GM18861 (cell line): ENCODE data around the gene AGBL1.

Source experiments
- ATAC-seq: cut with Tn5 transposase; IDR thresholded peaks from one replicate; pipeline ENCODE4 v1.9.1; 2021; ENCODE audit not compliant: unreplicated experiment

The AGBL1 gene

DNA sequence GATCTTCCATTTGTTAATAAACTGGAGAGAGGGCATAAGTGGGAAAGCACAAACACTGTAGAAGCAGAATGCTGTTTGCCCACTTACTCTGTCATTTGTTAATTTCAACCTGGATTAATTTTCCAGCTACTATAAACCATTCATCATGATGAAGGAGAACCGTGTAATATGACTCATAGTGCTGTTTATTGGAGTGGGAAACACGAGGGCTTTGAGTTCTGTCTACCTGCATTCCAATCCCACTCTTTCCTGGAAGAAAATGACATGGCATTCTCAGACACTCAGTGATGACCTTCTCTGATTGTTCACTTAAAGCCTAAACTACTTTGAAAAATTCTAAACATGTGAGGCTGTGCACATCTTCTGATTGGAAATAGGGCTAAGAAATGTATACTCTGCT lies 826.7 kb downstream of the AGBL1 start:
- ATAC-seq = no peak

DNA sequence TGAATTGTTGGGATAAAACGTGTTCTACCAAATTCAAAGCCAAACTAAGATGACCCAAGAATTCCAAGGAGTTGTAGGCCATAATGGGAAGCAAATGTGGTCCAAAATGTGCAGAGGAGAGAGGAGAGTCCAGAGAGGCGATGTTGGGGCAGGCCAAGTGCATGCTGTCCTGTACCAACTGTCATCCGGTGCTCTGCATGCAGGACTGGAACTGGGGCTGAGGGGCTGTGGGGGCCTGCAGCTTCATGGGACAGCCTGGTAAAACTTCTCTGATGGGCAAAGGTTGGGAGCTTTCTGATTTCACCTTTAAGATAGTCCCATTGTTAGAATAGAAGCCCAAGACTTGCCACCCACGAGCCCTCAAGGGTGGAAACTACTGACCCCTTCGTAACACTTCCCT lies 831.4 kb downstream of the AGBL1 start:
- ATAC-seq = no peak

DNA sequence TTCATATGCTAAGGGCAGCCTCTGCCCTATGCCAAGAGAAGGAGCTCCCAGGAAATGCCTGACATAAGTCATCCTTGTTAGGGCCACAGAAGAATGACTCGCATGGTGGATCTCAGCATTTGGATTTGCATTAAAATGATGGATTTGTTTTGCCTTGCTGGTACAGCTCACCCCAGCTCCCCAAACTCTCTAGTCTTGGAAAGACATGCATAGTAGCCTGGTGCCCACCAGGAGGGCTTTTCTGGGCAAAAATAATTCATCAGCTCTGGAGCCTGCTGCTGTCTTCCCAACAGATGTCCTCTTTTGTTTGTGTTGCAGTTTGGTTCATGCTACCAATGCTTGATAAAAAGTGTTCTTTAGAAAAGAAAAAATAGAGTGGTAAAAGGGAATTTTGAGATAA lies 833.0 kb downstream of the AGBL1 start:
- ATAC-seq = no peak

DNA sequence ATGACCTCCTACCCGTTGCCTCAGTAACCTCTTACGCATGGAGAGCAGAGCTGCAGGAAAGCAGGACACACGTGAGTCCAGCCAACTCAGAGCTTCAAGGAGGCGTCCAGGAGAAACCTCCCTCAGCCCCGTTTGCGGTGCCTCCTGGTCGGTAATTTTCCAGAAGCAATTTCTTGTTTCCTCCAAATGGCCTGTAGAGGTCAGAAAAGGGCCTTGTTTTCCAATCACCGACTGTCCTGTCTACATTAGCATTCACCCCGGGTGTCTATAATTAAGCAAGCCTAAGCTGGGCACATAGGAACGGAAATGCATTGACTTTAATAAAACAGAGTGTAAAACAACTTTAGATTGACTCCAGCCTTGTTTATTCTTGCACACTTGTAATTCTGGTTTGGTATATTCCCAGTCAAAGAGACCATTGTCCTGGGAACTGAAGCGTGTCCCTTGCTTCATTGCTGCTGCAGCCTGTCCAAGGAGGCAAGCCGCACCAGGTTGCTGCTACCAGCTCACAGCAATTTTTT lies 836.2 kb downstream of the AGBL1 start:
- no peak for ATAC-seq

DNA sequence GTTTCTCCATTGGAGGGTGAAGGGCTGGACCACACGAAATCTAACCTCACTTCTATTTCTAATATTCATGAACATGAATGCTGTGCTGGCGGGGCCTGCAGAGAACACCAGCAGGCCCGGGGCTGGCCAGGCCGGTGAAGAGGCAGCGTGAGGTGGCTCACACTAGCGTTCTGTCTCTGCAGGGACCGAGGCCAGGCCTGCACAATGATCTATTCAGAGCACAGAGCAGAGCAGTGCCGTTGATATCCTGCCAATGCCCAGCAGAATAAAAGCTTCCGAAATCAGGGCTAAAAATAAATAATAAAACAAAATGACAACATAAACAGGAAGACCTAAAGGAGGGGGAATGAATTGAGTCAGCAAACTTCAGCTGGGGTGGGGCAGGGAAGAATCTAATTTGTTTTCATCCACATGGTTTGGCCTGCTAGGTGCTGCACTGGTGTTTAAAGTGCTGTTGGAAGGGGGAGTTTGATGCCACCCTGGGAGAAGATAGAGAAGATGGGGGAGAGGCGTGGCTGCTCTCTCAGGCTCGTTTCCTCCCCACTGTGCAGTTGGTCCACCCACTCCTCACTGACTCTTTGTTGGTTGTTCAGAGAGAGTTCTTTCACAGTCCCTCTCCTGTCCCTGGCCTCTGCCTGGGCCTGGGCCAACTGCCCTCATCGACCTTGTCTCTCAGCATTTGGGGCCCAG lies 837.1 kb downstream of the AGBL1 start:
- ATAC-seq = no peak

DNA sequence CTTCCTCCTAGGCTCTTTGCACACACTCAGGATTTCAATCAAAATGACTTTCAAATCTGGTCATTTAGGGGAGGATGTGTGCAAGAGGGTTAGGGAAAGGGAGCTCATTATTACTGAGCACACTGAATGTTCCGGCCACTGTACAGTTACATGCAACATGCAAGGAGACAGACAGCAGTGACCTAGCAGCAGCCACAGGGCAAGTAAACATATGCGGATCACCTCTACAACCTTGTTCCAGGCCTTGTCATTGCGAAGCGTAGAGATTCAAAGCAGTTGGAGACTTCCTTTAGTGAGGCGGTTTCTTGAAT lies 837.6 kb downstream of the AGBL1 start:
- ATAC-seq = no peak

DNA sequence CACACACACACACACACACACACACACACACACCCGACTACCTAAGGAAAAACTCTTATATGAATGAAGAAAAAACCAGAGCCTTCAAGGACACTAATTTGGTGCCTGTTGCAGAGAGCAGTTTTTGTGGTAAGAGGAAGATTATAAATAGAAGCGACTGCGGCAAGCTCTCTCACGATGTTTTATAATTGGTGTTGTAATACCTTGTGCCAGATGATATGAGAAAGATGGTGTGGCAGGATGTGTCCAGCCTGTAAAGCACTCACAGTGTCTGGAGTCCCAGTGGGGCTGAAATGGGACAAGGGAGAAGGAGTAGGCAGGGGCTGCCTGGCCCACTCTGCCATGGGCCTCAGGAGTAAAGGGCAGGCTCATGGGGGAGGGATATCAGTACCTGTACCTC lies 839.9 kb downstream of the AGBL1 start:
- no peak for ATAC-seq

DNA sequence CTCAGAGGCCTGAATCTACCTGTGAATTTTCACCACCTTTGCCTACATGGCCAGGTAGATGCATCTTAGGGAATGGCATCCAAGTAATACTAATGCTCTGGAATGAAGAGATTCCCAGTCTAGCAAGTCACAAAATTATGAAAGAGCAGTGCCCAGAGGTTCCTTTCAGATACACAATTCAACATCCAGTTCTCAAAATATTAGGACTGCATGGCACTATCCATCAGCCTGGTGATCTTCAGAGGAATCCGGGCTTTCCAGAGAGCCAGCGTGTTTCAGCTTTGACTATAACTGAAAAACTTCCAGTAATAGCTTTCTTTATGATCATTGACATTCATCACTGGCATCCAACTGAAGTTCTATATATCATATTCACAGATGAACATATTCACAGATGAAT lies 849.8 kb downstream of the AGBL1 start:
- no peak for ATAC-seq

DNA sequence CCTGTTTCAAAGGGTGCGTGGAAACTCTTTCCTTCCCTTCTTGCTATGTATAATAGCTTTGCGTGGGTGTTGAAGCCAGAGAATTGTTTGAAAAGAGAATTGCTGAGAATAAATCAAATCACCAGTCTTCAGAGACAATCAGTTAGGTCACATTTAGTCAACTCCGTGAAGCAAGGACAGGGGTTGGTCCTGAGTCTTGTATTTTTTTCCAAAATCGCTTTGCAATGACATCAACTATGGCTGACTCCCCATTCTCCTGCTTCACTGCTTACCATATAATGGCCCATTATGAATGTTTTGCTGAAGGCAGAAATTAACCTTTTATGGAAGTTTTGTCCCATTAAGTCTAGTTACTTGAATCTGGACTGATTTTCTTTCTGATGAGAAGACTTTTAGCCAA lies 852.8 kb downstream of the AGBL1 start:
- ATAC-seq = no peak

DNA sequence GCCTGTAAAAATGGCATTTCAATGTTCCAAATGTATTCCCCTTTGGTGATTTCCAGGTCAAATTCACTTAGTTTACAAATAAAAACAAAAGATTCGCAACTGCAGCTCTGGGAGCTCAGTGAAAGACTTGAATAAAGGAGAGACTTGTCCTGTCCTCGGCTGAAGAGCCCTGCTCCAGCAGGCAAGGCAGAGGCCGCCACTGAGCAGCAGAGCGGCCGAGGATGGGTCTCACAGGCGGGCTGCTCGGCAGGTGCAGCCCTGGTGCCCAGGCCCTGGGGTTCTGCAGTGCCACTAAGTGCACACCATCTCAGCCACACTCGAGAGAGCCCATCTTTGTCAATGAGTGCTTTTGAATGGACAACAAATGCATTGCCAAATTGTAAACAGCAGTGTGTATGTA lies 856.2 kb downstream of the AGBL1 start:
- ATAC-seq = no peak

DNA sequence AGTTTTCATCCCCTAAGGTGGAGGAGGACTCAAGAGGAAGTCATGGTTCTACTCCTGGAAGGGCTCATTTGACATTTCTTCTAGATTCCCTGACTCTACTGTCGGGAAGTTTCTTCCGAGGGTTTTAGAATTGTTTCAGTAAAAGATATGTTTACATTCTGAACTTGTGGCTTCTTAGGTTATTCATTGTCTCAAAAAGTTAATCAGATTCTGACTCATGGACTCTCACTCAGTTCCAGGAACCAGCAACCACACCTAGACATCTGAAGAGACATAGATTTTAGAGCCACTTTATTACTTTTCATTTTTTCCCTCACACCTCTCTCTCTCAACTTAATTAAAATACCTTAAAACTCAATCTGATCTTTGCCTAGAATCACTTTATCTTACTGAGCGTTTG lies 862.6 kb downstream of the AGBL1 start:
- no peak for ATAC-seq

DNA sequence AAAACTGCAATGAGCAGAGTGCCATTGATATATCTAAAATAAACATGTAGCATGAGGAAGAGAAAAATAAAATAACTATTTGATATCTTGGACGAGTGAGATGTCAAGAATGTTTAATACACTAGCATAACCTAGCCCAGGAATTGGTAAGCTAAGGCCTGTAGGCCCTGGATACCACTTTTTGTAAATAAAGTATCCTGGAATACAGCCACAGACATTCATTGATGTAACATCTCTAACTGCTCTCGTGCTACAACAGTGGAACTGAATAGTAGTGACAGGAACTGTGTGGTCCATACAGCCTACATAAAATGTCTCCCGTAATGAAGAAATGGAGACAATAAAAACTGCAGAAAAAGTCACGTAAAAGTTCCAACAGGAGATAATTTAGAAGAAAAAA lies 869.0 kb downstream of the AGBL1 start:
- no peak for ATAC-seq

DNA sequence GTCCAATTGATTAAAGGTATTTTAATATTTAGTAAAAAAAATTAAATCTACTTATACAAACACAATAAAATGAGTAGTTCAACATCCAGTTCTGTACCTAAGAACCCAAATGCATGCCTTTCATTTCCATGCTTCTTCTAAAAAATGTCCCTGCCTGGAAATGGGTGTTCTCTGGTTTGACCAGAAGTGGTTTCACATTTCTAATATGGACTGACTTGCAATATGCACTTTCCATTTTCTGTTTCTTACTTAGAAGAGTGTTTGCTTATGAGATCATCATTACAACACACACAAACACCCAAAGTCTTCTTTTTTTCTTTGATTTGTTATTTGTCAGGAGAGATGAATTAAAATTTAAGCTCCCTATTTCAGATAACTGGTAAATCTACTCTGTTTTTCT lies 879.6 kb downstream of the AGBL1 start:
- ATAC-seq = no peak

DNA sequence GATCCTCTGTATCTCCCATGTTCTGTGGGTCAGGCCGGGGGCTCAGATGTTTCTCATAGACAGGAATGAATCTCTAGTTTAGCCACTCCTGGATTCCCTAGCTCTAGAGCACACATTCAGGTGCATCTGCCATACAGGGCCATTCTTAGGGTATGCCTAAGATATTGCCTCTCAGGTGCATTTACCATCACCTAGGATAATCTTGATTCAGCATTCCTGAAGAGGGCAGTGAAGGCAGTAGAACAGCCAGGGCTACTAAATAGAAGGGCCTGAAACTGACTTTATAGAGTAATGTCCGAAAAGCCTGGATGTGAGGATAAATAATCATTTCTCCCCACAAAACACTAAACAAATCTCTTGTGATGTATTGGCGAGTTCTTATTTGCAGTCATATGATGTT lies 882.0 kb downstream of the AGBL1 start:
- no peak for ATAC-seq

DNA sequence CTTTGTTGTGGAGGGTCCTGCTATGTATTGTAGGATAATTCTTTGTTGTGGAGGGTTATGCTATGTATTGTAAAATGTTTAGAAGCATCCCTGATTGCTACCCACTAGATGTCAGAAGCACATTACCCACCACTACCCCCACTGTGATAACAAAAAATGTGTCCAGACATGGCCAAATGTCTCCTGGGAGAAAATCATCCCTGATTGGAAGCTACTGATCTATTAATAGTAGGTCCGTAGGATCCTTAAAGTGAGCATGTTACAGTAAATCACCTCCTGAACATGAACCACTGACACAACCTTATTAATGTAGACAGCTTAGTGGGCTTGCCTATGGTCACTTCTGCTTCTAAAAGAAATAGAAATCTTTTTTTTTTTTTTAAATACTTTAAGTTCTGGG lies 884.6 kb downstream of the AGBL1 start:
- no peak for ATAC-seq

DNA sequence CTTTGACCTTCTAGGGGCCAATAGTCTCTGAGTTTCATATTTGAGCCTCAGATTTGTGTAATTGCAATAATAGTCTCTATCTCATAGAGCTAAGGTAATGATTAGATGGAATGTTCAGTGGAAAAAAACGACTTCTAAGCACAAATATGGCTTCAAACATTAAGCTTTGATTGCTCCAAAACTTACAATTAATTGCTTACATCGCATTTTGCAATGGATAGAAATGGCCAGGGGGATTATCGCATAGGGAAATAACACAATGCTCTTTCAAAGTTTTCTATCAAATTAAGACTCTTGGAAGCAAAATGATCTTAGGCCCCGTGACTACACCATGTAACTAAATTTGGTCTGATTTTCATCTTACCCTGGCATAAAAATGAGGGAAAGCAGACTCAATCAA lies 888.6 kb downstream of the AGBL1 start:
- ATAC-seq = no peak

DNA sequence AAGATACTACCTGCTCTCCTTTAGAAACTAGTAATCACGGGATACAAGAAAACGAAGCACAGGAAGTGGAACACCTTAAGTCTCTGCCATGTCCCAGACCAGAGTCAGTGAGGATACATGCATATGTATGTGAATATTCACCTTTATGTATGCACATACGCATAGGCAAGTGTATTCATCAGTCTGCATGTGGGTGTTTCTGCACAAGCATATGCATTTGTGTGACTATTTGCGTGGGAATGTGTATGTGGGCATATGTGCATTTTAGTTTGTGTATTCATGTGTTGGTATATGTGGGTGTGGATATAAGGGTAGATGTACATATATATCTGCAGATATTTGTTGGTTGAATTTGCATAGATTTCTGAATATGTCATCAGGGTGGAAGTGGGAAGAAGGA lies 889.7 kb downstream of the AGBL1 start:
- ATAC-seq = no peak

DNA sequence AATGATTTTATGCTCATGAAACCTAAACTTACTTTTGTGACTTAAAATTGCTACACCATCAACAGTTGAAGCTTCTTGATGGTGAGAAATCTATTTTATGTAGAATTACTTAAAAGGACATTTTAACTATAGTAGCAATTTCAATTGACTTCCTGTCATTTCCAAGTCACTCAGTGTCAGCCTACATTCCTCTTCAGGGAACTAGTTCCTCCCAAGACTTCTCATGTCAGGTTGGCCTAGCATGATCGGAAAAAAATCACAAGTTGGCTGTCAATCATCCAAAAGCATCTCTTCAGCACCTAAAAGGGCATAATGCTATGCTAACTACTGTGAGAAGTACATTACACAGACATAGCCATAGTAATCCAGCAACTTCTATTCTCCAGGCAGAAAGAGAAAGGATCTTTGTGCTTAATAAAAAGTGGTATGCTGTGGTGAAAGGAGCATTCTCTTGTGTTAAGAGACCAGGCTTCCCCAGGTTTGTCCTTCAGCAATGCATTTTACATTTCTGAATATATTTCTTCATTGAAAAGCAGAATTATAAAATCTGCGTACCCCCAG lies 893.7 kb downstream of the AGBL1 start:
- ATAC-seq = no peak

DNA sequence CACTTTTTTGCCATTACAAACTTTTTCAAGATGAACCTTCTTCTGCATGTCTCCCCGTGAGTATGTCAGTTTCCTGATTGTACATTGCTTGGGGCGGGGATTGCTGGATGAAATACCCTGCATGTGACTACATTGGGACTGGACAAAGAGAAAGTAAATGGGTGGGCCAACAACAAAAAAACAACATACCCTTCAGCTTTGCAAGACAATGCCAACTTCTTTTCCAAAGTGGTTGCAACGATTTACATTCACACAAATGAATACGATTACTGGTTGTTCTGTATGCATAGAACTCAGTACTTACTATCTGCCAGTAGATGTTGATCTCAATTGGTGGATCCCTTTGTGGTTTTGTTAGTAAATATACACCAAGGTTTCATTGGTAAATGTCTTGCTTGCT lies 908.4 kb downstream of the AGBL1 start:
- no peak for ATAC-seq

DNA sequence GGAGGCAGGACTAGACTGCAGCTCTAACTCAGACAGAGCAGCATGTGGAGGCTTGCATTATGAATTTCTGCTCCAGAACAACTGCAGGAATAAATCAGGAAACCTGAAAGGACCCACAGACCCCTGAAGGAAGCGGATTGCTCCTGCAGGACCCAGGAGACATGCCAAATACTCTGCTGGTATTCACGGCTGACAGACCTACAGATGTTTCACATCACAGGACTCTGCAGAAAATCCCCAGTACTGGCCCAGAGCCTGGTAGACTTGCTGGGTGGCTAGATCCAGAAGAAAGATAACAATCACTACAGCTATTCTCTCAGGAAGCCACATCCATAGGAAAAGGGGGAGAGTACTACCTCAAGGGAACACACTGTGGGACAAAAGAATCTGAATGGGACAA lies 942.1 kb downstream of the AGBL1 start:
- no peak for ATAC-seq

DNA sequence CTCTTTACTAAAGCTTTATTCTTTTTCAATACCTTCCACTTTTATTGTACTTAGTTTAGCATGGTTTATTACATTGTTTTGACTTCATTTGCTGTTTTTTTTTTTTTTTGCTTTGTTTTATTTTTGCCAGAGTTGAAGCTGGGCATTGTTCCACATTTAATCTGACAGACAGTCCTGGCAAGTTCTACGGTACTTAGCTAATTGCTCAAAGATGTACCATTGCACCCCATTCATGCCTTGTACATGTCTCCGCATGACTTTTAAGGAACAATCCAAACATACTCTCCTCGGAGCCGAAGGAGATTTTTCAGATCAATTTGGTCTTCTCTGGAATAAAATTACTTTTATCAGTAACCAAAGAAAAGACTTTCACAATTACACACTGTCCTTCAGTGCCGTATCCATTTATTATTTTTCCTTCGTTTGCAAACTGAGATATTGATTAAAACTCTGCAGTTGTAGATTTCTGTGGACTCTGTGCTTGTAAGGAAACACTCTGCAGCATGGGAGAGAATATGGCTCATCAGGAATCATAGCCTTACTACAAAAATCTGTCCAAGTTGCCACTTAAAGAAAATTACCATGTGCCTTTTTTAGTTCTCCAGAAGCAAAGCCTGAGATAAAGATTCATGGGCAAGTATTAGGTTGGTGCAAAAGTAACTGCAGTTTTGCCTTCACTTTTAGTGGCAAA lies 952.0 kb downstream of the AGBL1 start:
- no peak for ATAC-seq

DNA sequence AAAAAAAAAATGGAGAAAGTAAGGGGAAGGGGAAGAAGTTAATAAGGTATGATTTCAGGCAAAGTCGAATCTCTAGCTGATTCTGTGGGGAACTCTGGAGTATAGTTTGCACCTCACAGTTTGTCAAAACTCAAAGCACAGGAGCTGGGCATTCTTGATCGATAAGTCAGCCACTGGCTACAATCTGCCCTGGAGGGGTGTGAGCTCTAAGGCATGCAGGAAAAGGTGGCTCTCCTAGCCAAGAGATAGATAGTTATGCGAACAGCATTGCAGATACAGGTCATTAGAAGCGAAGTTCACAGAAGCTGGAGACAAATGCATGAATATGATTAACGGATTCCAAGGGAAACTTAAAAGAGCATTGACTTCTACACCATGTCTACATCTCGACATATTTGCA lies 952.6 kb downstream of the AGBL1 start:
- ATAC-seq = no peak

DNA sequence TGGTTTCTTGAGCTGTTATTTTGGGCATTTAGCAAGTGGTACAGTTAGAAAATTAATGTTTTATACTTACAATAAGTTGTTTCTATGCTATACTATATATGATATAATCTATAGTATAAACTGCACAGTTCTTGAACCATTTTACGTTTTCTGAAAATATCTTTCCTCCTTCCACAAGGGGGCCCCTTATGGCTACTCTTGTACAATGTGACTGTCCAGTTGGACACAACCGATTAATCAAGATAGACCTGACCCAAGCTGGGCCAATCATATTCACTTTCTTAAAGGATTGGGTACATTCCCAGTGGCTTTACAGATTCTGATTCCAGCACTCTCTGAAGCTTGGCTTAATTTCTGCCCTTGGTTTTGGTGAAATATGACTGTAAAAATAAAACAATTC lies 953.4 kb downstream of the AGBL1 start:
- ATAC-seq = no peak
